Thoracic aorta (tissue), 2 donors: Measurements from ENCODE around the gene TANGO2. TPM values are rescaled to one million over a fixed set of nuclear protein-coding genes. Genes with fewer than 3 reads are reported as not detected.

Source experiments
- ATAC-seq: fragments of 150-250 bp; one replicate; pipeline ENCODE4 v1.8.0; 2017; ENCODE audit warnings: low read depth; ENCODE audit not compliant: insufficient number of reproducible peaks, low FRiP score
- DNase-seq: peaks from one replicate; pipeline ENCODE4 v3.0.0-alpha.2; 2020; ENCODE audit warnings: low spot score
- H3K27ac ChIP-seq, 2 donors: fragments of 200-600 bp; sonication (generic); 1 replicate in 1 of 2; 2 replicates in 1 of 2; pipeline ENCODE4 v1.5.1; 2016; ENCODE audit warnings: mild to moderate bottlenecking in 2 of 2, moderate library complexity in 2 of 2
- H3K27me3 ChIP-seq: fragments of 200-600 bp; sonication (generic); replicated peaks from 2 replicates; pipeline ENCODE4 v1.6.0; 2016; ENCODE audit warnings: mild to moderate bottlenecking; ENCODE audit not compliant: insufficient read depth
- H3K36me3 ChIP-seq: fragments of 200-600 bp; sonication (generic); one replicate; pipeline ENCODE4 v1.5.1; 2016
- H3K4me1 ChIP-seq, 2 donors: fragments of 200-600 bp; sonication (generic); 1 replicate in 1 of 2; 2 replicates in 1 of 2; pipeline versions ENCODE4 v1.5.1 to v1.6.0; 2016; ENCODE audit warnings: low read depth in 2 of 2, mild to moderate bottlenecking in 1 of 2; ENCODE audit not compliant: control insufficient read depth in 1 of 2
- H3K4me3 ChIP-seq: fragments of 200-600 bp; sonication (generic); 2 replicates; pipeline ENCODE4 v1.5.1; 2016; ENCODE audit warnings: mild to moderate bottlenecking
- H3K9me3 ChIP-seq: fragments of 200-600 bp; sonication (generic); 2 replicates; pipeline ENCODE4 v1.5.1; 2016
- CTCF ChIP-seq: fragments of 200-600 bp; sonication (generic); IDR thresholded peaks from one replicate; pipeline ENCODE4 v1.5.1; 2019; ENCODE audit warnings: antibody characterized with exemption
- total RNA-seq, 2 donors: library from RNA; depleted of rRNA; stranded (reverse); fragments of >200 nt; gene quantifications; one replicate each; pipeline versions ENCODE4 v1.1.0 to v1.2.3, GENCODE V29; 2016

Gene TANGO2
- total RNA-seq, 2 donors from 2014 or later = 48.7 to 109 TPM

- ATAC-seq (no peak), DNase-seq (no peak)
- H3K36me3 ChIP-seq = peaks cover 50% of the 10 kb centered on the region
- no peak overlapping the region for H3K4me3 ChIP-seq
- no peaks in the 10 kb centered on the region for H3K4me1 ChIP-seq
- no peak for TF ChIP-seq CTCF
- H3K27ac ChIP-seq = no peak overlapping the region
- no peaks in the 10 kb centered on the region for H3K27me3 ChIP-seq
- no peaks in the 10 kb centered on the region for H3K9me3 ChIP-seq
Observed at GRCh38 chr22:20106849-20107237, 85.9 kb downstream of the TANGO2 start.

DNA sequence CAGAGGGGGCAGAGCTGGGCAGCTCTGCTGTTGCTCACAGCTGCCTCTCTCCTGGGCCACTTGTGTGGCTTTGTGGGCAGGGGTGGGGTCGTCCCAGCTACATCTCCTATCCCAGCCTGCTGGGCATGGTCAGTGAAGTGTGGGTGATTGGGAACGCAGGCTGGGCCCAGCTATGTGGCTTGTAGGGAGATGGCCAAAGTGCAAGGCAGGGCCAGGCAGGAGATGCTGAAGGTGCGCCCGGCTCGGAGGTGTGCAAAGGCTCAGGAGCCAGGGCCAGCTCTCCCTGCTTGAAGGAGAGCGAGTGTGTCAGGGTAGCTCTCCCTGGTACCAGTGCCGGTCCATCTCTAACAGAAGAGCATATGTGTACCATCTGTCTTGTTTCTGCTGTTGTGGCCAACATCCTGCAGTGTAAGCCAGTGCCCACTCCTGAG lies 86.6 kb downstream of the TANGO2 start:
- Histone ChIP-seq H3K27ac (no peak overlapping the region), H3K4me1 (no peaks in the 10 kb centered on the region), H3K9me3 (no peaks in the 10 kb centered on the region), H3K4me3 (no peak overlapping the region), H3K36me3 (peaks cover 57% of the 10 kb centered on the region), H3K27me3 (no peaks in the 10 kb centered on the region)
- no peak for DNase-seq
- TF ChIP-seq CTCF = no peak
- no peak for ATAC-seq

- Histone ChIP-seq H3K27me3 (no peaks in the 10 kb centered on the region), H3K4me1 (no peaks in the 10 kb centered on the region), H3K4me3 (no peak overlapping the region), H3K27ac (no peak overlapping the region), H3K36me3 (peaks cover 62% of the 10 kb centered on the region), H3K9me3 (no peaks in the 10 kb centered on the region)
- no peak for DNase-seq
- no peak for TF ChIP-seq CTCF
- ATAC-seq = no peak
Observed at GRCh38 chr22:20107951-20108756, 87.2 kb downstream of the TANGO2 start.

DNA sequence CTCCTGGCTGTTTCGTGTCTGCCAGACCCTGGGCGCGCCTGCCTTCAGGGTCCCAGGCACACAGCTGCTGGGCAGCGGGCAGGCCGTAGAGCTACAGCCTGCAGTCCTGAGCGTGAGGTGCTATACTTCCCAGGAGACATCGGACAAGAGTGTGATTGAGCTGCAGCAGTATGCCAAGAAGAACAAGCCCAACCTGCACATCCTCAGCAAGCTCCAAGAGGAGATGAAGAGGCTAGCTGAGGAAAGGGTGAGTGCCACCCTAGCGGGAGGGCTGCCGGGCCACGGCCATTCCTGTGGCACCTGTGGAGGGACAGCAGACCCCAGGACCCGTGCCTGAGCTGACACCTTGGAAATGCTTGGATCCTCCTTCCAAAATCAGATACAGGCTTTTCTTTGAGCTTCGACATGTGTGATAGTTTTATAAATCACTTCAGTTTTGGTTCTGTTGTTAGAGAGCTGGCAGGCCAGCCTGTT lies 87.9 kb downstream of the TANGO2 start:
- ATAC-seq = no peak
- Histone ChIP-seq H3K27me3 (no peaks in the 10 kb centered on the region), H3K27ac (no peak overlapping the region), H3K4me1 (no peaks in the 10 kb centered on the region), H3K9me3 (no peaks in the 10 kb centered on the region), H3K36me3 (peaks cover 67% of the 10 kb centered on the region), H3K4me3 (no peak overlapping the region)
- TF ChIP-seq CTCF = no peak
- no peak for DNase-seq

DNA sequence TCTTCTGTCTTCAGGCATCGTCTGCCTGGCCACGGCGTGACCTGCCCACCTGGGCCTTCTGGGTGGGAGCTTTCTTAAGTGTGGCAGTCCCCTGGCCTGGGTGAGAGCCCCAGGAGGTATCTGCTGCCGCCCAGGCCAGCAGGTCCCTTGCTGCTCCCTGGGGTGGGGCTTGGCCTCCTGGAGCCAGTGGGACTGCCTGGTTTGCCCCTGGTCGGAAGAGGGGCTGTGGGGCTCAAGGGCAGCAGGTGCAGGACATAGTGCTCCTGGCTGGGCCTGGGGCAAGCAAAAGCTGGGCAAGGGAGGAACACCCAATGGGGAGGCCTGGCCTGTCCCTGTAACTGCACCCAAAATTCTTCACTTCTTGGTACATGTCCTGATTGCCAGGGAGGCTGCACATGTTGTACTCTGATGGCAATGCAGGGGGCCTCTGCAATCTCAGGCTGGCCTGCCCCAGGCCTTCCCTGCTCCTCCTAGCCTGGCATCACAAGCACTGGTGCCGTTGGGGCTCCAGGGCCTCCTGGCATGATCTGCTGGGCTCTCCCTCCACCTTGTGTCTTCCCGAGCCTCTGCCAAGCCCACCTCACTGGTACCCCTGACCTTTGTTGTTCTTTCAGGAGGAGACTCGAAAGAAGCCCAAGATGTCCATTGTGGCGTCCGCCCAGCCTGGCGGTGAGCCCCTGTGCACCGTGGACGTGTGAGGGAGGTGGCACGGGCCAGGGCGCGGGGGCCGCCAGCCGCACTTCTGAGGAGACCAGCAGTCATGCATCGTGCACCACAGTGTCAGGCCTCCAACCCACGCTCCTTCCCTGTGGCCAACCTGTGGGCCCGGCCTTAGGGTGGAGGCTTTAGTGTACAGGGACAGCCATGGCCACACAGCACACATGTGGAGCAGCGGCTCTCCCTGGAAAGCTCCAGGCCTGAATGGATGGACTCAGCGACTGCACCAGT lies 88.8 kb downstream of the TANGO2 start:
- Histone ChIP-seq H3K27me3 (no peaks in the 10 kb centered on the region), H3K4me3 (no peak overlapping the region), H3K4me1 (no peaks in the 10 kb centered on the region), H3K36me3 (peaks cover 74% of the 10 kb centered on the region), H3K9me3 (no peaks in the 10 kb centered on the region), H3K27ac (no peak overlapping the region)
- ATAC-seq (no peak), DNase-seq (no peak)
- no peak for TF ChIP-seq CTCF
